ENCODE results near the gene CLNK.

Gene CLNK

GRCh38 chr4:10690185-10690907, 5.8 kb upstream of the CLNK start:
- H3K36me3 Mint-ChIP-seq: no peaks in the 10 kb centered on the region
- H3K4me3 Mint-ChIP-seq: no peak overlapping the region
- no peaks in the 10 kb centered on the region for H3K4me1 Mint-ChIP-seq (ENCODE audit: low read depth)
- H3K9me3 Mint-ChIP-seq (ENCODE audit: low read depth): no peaks in the 10 kb centered on the region
- no peaks in the 10 kb centered on the region for H3K27me3 Mint-ChIP-seq
- H3K27ac Mint-ChIP-seq: no peak overlapping the region

DNA sequence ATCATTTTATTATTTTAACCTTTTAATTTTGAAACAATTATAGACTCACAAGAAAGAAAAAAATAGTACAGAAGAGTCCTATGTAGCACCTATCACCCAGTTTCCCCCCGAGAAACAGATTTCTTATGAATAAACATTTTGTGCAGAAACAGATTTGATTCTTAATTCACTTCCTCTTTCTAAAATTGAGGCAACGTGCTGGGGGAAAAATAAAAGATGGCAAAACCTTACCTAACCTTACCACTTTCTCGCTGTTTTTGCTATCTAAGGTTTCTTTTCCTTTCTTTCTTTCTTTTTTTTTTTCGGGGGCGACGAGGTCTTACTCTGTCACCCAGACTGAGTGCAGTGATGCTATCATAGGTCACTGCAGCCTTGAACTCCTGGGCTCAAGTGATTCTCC, 4.3 kb upstream of the CLNK start:
- H3K9me3 Mint-ChIP-seq (ENCODE audit: low read depth): no peaks in the 10 kb centered on the region
- H3K36me3 Mint-ChIP-seq: no peaks in the 10 kb centered on the region
- H3K4me1 Mint-ChIP-seq (ENCODE audit: low read depth): no peaks in the 10 kb centered on the region
- no peaks in the 10 kb centered on the region for H3K27me3 Mint-ChIP-seq
- no peak overlapping the region for H3K27ac Mint-ChIP-seq
- H3K4me3 Mint-ChIP-seq: no peak overlapping the region

DNA sequence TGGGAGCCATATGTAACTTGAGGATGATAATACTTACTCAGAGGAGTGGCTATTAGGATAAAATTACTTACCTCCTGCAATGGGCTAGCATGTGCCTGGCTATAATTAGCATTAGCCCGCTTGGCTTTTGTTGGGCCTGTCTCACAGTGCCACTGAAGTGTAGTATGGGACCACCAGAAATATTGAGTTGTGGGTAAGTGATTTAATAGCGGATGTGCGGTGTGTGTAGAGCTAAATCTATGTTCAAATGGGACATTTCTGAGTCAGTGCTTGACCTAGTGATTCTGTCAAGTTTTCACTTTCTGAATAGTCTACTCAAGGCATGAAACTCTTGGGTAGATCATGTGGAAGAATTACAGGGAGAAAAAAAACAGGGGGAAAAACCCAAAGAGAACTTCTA, 3.5 kb upstream of the CLNK start:
- H3K27ac Mint-ChIP-seq: no peak overlapping the region
- H3K9me3 Mint-ChIP-seq (ENCODE audit: low read depth): no peaks in the 10 kb centered on the region
- H3K4me1 Mint-ChIP-seq (ENCODE audit: low read depth): no peaks in the 10 kb centered on the region
- no peaks in the 10 kb centered on the region for H3K36me3 Mint-ChIP-seq
- no peaks in the 10 kb centered on the region for H3K27me3 Mint-ChIP-seq
- no peak overlapping the region for H3K4me3 Mint-ChIP-seq

DNA sequence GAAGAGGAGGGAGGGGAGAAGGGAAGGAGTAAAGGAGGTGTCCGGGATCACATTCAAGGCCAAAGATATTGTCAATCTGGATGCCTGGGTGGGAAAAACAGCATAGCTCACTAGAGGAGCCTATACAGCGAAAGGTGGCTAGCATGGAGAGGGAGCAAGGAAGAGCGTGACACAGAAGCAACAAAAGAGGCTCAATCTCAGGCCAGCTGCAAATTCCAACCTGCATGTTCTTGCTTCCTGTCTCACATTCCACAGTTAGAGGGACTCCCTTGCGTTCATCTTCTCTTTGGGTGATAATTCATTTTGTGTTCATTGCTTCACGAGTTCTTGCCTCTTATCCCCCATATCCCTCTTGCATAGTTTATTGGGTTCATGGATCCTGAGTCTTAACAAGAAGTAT, 3.0 kb upstream of the CLNK start:
- Mint-ChIP-seq H3K36me3 (no peaks in the 10 kb centered on the region), H3K9me3 (ENCODE audit: low read depth) (no peaks in the 10 kb centered on the region), H3K4me1 (ENCODE audit: low read depth) (no peaks in the 10 kb centered on the region), H3K4me3 (no peak overlapping the region), H3K27me3 (no peaks in the 10 kb centered on the region), H3K27ac (no peak overlapping the region)

DNA sequence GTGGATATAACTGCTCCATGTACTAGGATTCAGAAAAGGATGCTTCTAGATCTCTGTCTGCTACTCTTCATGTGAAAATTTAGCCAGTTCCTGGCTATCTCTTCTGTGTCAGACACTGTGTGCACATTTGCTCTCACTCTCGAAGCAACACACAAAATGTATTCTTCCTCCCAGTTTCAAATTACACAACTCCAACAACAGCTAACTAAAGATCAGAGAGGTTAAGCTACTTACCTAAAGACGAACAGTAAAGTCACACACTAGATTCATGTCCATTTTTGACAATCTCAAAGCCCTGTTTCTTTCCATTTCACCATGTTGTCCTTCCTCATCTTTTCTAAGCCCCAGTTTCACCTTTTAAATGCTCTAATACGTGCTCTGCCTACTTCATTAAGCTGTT, 2.2 kb downstream of the CLNK start:
- H3K27ac Mint-ChIP-seq: no peak overlapping the region
- H3K36me3 Mint-ChIP-seq: no peaks in the 10 kb centered on the region
- H3K27me3 Mint-ChIP-seq: no peaks in the 10 kb centered on the region
- H3K9me3 Mint-ChIP-seq (ENCODE audit: low read depth): no peaks in the 10 kb centered on the region
- no peak overlapping the region for H3K4me3 Mint-ChIP-seq
- no peaks in the 10 kb centered on the region for H3K4me1 Mint-ChIP-seq (ENCODE audit: low read depth)

DNA sequence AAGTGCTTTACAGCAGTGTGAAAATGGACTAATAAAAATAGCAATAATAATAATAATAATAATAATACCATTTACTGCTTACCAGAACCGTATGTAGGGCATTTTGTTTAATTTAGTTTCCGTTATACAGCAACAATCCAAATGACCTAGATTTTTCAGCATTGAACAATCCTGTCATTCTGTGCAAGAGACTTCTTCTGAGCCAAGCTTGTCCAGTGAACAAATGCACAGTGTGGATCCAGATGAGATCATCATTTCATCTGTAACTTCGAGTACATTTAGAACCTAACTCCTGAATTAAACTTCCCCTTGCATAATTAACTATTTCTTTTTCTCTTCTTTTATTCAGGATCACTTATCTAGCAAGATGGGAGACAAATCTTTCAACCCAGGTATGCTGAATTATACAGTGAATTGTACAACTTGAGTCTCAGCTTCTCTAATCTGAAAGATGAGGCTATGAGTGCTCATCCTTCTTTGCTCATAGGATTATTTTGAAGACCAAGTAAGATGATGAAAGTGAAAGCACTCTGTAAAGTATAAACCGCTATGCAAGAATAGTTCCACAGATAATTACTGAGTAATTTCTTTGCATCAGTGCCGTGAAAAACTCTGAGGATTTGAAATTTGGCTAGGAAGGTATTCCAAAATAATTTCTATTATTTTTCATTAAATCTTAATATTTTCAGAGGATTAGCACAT, 6.6 kb downstream of the CLNK start:
- Mint-ChIP-seq H3K4me1 (ENCODE audit: low read depth) (peaks cover 7% of the 10 kb centered on the region), H3K9me3 (ENCODE audit: low read depth) (no peaks in the 10 kb centered on the region), H3K36me3 (no peaks in the 10 kb centered on the region), H3K27ac (no peak overlapping the region), H3K4me3 (no peak overlapping the region), H3K27me3 (no peaks in the 10 kb centered on the region)

DNA sequence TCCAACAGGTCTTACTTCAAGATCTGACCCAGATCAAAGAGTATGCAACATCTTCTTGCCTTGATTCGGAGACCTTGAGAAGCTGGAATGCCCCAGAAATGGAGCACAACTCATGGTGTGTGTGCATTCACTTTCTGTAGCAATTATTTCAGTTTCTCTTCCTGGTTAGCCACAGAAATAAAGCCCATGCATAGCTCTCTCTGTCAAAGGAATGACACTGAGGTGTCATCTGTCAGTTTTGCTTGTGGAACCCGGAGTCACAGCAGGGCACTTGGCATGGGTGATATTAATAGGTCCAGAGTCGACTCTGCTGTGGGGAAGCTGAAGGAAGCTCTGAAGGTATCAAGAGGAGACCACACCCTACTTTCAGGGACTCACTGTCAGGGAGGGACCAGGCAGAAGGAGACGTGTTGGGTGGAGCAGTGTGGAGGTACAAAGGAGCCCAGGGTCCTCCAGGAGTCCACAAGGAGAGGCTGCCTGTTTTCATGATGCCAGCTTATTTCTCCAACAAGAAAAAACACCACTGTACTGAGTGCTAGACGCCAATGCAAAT, 10.7 kb downstream of the CLNK start:
- H3K27ac Mint-ChIP-seq: no peak overlapping the region
- H3K4me1 Mint-ChIP-seq (ENCODE audit: low read depth): peaks cover 28% of the 10 kb centered on the region
- no peaks in the 10 kb centered on the region for H3K27me3 Mint-ChIP-seq
- no peaks in the 10 kb centered on the region for H3K36me3 Mint-ChIP-seq
- H3K9me3 Mint-ChIP-seq (ENCODE audit: low read depth): no peaks in the 10 kb centered on the region
- no peak overlapping the region for H3K4me3 Mint-ChIP-seq

DNA sequence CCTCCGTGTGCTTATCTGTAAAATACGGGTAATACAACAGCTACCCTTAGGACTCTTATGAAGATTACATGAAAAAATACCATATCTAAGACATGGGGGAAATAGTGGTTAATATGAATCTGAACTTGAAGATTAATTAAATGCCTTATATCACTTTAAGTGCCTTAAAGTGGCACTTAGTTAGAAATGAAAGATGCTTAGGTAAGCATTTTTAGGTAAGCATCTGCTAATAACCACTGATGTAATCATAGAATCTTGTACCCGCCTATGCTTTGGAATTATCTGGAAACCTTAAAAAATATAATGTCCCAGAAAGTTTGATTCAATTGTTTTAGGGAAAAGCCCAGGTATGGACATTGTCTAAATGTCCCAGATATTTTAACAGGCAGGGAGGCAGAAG, 12.2 kb downstream of the CLNK start:
- H3K27me3 Mint-ChIP-seq: no peaks in the 10 kb centered on the region
- H3K36me3 Mint-ChIP-seq: no peaks in the 10 kb centered on the region
- H3K9me3 Mint-ChIP-seq (ENCODE audit: low read depth): no peaks in the 10 kb centered on the region
- H3K4me1 Mint-ChIP-seq (ENCODE audit: low read depth): peaks cover 28% of the 10 kb centered on the region
- peak overlapping the region; percentile 77 for H3K27ac Mint-ChIP-seq
- no peak overlapping the region for H3K4me3 Mint-ChIP-seq

DNA sequence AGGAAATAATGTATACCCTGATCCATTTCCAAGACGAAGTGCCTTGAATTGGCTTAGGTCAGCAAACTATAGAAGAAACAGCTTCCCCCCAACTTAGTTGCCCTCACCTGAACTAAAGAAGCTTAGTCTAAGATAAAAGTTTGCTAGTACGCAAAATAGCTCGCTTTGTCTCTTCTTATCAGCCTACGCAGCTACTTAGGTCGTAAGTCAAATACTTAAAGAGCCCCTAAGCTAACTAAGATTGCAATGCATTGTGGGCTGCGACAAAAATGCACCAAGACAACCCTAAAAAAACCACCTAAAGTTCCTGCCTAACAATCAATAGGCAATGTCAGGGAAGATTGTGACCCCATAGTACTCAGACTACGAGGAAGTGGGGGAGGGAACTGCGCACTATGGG, 12.8 kb downstream of the CLNK start:
- no peaks in the 10 kb centered on the region for H3K36me3 Mint-ChIP-seq
- H3K4me3 Mint-ChIP-seq: peak overlapping the region; percentile 14

DNA sequence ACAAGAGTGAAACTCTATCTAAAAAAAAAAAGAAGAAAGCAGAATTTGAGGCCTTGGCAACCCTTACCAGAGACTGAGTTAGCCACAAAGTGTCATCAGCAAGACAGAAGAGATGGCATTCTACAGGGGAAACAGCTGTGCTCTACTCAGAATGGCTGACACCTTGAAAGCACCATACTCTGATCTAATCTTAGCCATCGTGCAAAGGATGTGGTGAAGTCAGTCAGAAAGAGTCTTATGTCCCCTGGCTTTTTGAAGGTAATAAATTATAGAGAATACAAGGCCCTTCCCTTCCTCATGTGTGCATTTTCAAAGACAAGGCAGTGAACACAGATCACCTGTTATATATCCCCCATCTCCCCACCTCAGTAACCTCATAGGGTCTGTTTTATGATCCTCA, 13.2 kb downstream of the CLNK start:
- Mint-ChIP-seq H3K27me3 (no peaks in the 10 kb centered on the region), H3K4me3 (peak overlapping the region; percentile 14), H3K27ac (peak overlapping the region; percentile 77), H3K36me3 (no peaks in the 10 kb centered on the region), H3K9me3 (ENCODE audit: low read depth) (no peaks in the 10 kb centered on the region), H3K4me1 (ENCODE audit: low read depth) (peaks cover 26% of the 10 kb centered on the region)

More for the DNA sequence above, 12.8 kb downstream of the CLNK start:
- Mint-ChIP-seq H3K4me1 (ENCODE audit: low read depth) (peaks cover 28% of the 10 kb centered on the region), H3K9me3 (ENCODE audit: low read depth) (no peaks in the 10 kb centered on the region), H3K27me3 (no peaks in the 10 kb centered on the region), H3K27ac (peak overlapping the region; percentile 77)

DNA sequence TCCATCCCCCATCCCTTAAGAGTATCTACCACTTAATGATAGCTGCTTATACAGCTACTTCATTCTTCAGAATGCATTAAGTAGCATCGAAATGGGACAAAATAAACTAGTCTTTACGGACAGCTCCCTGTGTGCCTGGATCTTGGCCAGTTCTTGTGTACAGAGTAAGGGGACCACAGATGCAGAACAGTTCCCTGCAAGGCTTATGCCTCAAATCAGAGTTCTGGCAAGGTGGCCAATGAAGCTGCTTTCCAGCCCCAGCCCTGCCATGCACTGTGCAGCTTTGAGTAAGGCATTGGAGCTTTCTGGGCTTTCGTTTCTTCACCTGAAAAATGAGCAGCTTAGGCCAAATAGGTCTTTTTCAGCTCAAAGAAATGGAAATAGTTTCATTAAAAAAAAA, 14.2 kb downstream of the CLNK start:
- no peaks in the 10 kb centered on the region for H3K27me3 Mint-ChIP-seq
- no peaks in the 10 kb centered on the region for H3K36me3 Mint-ChIP-seq
- H3K4me3 Mint-ChIP-seq: no peak overlapping the region
- no peaks in the 10 kb centered on the region for H3K9me3 Mint-ChIP-seq (ENCODE audit: low read depth)
- peaks cover 26% of the 10 kb centered on the region for H3K4me1 Mint-ChIP-seq (ENCODE audit: low read depth)
- H3K27ac Mint-ChIP-seq: no peak overlapping the region

DNA sequence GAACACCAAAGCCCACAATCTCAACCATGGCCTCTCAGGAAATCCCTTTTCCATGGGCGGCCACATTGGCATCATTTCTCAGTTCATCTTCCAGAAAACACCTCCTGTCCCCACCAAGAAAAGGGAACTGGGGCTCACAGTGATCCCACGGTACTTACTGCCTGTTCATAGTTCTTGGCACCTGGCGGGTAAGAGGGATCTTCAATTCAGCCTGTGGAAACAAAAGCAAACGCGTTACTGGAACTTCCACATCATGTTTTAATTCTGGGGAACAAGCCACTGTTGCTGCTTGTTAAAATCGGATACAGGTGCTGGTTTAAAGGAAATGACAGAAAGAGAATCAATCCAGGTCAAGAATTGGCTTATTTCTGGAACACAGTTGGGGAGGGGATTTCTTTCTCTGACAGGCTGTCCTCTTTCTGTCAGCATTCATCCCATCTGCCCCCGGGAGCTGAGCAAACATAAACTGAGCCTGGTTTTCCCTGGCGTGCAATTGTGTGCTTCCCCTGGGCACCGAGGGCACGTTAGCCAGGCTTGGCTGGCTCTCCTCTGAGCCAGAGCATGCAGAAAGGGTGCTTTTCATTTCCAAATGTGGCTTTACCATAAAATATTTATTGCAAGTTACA, 16.8 kb downstream of the CLNK start:
- Mint-ChIP-seq H3K27me3 (no peaks in the 10 kb centered on the region), H3K4me1 (ENCODE audit: low read depth) (peaks cover 24% of the 10 kb centered on the region), H3K9me3 (ENCODE audit: low read depth) (no peaks in the 10 kb centered on the region), H3K27ac (no peak overlapping the region), H3K36me3 (no peaks in the 10 kb centered on the region), H3K4me3 (no peak overlapping the region)

- peaks cover 14% of the 10 kb centered on the region for H3K4me1 Mint-ChIP-seq (ENCODE audit: low read depth)
- H3K27ac Mint-ChIP-seq: no peak overlapping the region
- no peak overlapping the region for H3K4me3 Mint-ChIP-seq
- H3K9me3 Mint-ChIP-seq (ENCODE audit: low read depth): no peaks in the 10 kb centered on the region
- no peaks in the 10 kb centered on the region for H3K27me3 Mint-ChIP-seq
- H3K36me3 Mint-ChIP-seq: no peaks in the 10 kb centered on the region
Measured at GRCh38 chr4:10666616-10667015, 18.0 kb downstream of the CLNK start.

DNA sequence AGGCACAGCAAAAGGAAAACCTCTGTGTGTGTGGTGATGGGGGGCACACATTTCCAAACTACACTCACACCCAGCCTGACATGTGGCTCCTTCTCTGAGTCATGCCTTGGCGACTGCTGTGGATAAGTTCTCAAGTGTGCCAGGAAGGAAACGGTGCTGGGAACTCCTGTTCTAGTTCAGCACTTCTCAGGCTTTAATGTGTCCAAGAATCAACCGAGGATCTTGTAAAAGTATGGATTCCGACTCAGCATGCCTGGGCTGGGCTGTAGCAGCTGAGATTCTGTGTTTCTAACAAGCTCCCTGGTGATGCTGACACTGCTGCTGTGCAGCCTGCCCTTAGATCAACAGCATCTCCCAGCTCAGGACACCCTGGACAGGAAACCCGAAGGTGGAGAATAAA, 20.2 kb downstream of the CLNK start:
- H3K4me1 Mint-ChIP-seq (ENCODE audit: low read depth): peaks cover 2% of the 10 kb centered on the region
- H3K27me3 Mint-ChIP-seq: no peaks in the 10 kb centered on the region
- H3K36me3 Mint-ChIP-seq: no peaks in the 10 kb centered on the region
- no peak overlapping the region for H3K27ac Mint-ChIP-seq
- H3K4me3 Mint-ChIP-seq: no peak overlapping the region
- H3K9me3 Mint-ChIP-seq (ENCODE audit: low read depth): no peaks in the 10 kb centered on the region

- no peaks in the 10 kb centered on the region for H3K27me3 Mint-ChIP-seq
- H3K4me1 Mint-ChIP-seq (ENCODE audit: low read depth): peaks cover 4% of the 10 kb centered on the region
- H3K36me3 Mint-ChIP-seq: peaks cover 3% of the 10 kb centered on the region
- no peaks in the 10 kb centered on the region for H3K9me3 Mint-ChIP-seq (ENCODE audit: low read depth)
- no peak overlapping the region for H3K4me3 Mint-ChIP-seq
- no peak overlapping the region for H3K27ac Mint-ChIP-seq
Measured at GRCh38 chr4:10662937-10663336, 21.6 kb downstream of the CLNK start.
